H1 (cell line): Measurements from ENCODE around the gene RUSF1. TPM values are rescaled to one million over a fixed set of nuclear protein-coding genes. Genes with fewer than 3 reads are reported as not detected.

Experiments used
- CTCF ChIA-PET: fragments of 300-600 bp; sonication (Branson Sonifier 250); formaldehyde crosslinking; loops from one replicate; lab custom pipeline; 2021; ENCODE audit not compliant: partially characterized antibody; lab: Charles Lee
- POLR2A ChIA-PET: fragments of 300-600 bp; sonication (Branson Sonifier 250); formaldehyde crosslinking; loops from one replicate; lab custom pipeline; 2021; ENCODE audit warnings: inconsistent platforms; ENCODE audit not compliant: partially characterized antibody; lab: Charles Lee
- DNase-seq, 2 experiments: peaks; one replicate each; pipeline versions ENCODE4 v3.0.0 to v3.0.0-alpha.2; 2010 to 2022; ENCODE audit warnings: low spot score in 2 of 2, low read depth in 1 of 2, mixed read lengths in 1 of 2
- FAIRE-seq: peaks from 2 replicates; lab custom pipeline; 2011; peaks lifted over from hg19 to GRCh38; lab: Jason Lieb, UNC
- H2AFZ ChIP-seq: 2 replicates; pipeline ENCODE4 v1.8.1; 2012; ENCODE audit warnings: low read length, inconsistent platforms
- H2AK5ac ChIP-seq: 2 replicates; pipeline ENCODE4 v1.6.1; 2013; ENCODE audit warnings: low read depth, low read length
- H2BK120ac ChIP-seq: replicated peaks from 2 replicates; pipeline ENCODE3; 2013; ENCODE audit warnings: low read depth, low read length, inconsistent platforms
- H2BK12ac ChIP-seq: 2 replicates; pipeline ENCODE4 v1.6.1; 2013; ENCODE audit warnings: low read depth, low read length
- H2BK15ac ChIP-seq: 2 replicates; pipeline ENCODE4 v1.6.1; 2013; ENCODE audit warnings: low read length
- H2BK20ac ChIP-seq: 2 replicates; pipeline ENCODE4 v1.6.1; 2013; ENCODE audit warnings: low read length
- H2BK5ac ChIP-seq: 2 replicates; pipeline ENCODE4 v1.6.1; 2013; ENCODE audit warnings: low read depth, low read length
- H3K14ac ChIP-seq: 2 replicates; pipeline ENCODE4 v1.6.1; 2013; ENCODE audit warnings: inconsistent platforms; ENCODE audit not compliant: insufficient read length
- H3K18ac ChIP-seq: 2 replicates; pipeline ENCODE4 v1.6.1; 2013; ENCODE audit warnings: low read length; ENCODE audit errors: extremely low read depth
- H3K23ac ChIP-seq: 2 replicates; pipeline ENCODE4 v1.6.1; 2013; ENCODE audit warnings: inconsistent platforms; ENCODE audit not compliant: insufficient read length
- H3K23me2 ChIP-seq: 2 replicates; pipeline ENCODE4 v1.6.1; 2013; ENCODE audit warnings: low read depth, low read length
- H3K27ac ChIP-seq: 2 replicates; pipeline ENCODE4 v1.6.1; 2011; ENCODE audit warnings: low read depth, low read length, inconsistent platforms
- H3K27me3 ChIP-seq, 4 experiments: replicated peaks in 1 of 4; 1 replicate in 1 of 4; 2 replicates in 3 of 4; pipeline versions ENCODE4 v1.6.1 to v1.8.1; 2011 to 2013; ENCODE audit warnings: low read length in 3 of 4, mild to moderate bottlenecking in 3 of 4, inconsistent platforms in 2 of 4, mixed read lengths in 2 of 4, moderate library complexity in 1 of 4; ENCODE audit not compliant: control insufficient read depth in 3 of 4, insufficient read depth in 3 of 4; ENCODE audit errors: extremely low read depth in 1 of 4
- H3K36me3 ChIP-seq, 4 experiments: 2 replicates each; pipeline versions ENCODE4 v1.6.1 to v1.8.1; 2011 to 2013; ENCODE audit warnings: mild to moderate bottlenecking in 4 of 4, low read length in 3 of 4, moderate library complexity in 2 of 4, control low read depth in 1 of 4, inconsistent platforms in 1 of 4; ENCODE audit not compliant: insufficient read depth in 4 of 4, control insufficient read depth in 2 of 4
- H3K4ac ChIP-seq: replicated peaks from 2 replicates; pipeline ENCODE3; 2013; ENCODE audit warnings: low read length, low read depth, mixed read lengths, inconsistent platforms; ENCODE audit not compliant: insufficient read length
- H3K4me1 ChIP-seq, 4 experiments: replicated peaks in 1 of 4; 1 replicate in 1 of 4; 2 replicates in 3 of 4; pipeline versions ENCODE4 v1.6.1 to v1.8.1; 2011 to 2013; ENCODE audit warnings: low read length in 3 of 4, inconsistent platforms in 2 of 4, mixed read lengths in 1 of 4; ENCODE audit not compliant: insufficient read depth in 4 of 4, control insufficient read depth in 3 of 4
- H3K4me2 ChIP-seq, 2 experiments: 2 replicates each; pipeline versions ENCODE4 v1.6.1 to v1.8.1; 2011 to 2013; ENCODE audit warnings: low read depth in 2 of 2, low read length in 2 of 2, control low read depth in 1 of 2, inconsistent platforms in 1 of 2, mild to moderate bottlenecking in 1 of 2; ENCODE audit not compliant: insufficient read depth in 1 of 2
- H3K4me3 ChIP-seq, 4 experiments: fragments of 200-600, 300-600 bp in 1 of 4; sonication (generic), shearing (Covaris generic), sonication (Bioruptor Twin) in 1 of 4; 2 replicates each; pipeline versions ENCODE4 v1.5.1 to v1.8.1; 2011 to 2016; ENCODE audit warnings: low read length in 4 of 4, low read depth in 3 of 4, control low read depth in 2 of 4, inconsistent platforms in 2 of 4, mild to moderate bottlenecking in 2 of 4, mixed read lengths in 1 of 4, moderate library complexity in 1 of 4; ENCODE audit not compliant: insufficient read depth in 2 of 4; ENCODE audit errors: extremely low read depth in 1 of 4
- H3K56ac ChIP-seq: replicated peaks from 2 replicates; pipeline ENCODE3; 2013; ENCODE audit warnings: low read depth, mild to moderate bottlenecking, mixed read lengths, low read length, inconsistent platforms; ENCODE audit not compliant: insufficient read length
- H3K79me1 ChIP-seq: 2 replicates; pipeline ENCODE4 v1.6.1; 2013; ENCODE audit warnings: low read depth, low read length, control low read depth
- H3K79me2 ChIP-seq, 2 experiments: 2 replicates each; pipeline versions ENCODE4 v1.6.1 to v1.8.1; 2012 to 2013; ENCODE audit warnings: low read length in 2 of 2, mild to moderate bottlenecking in 2 of 2, inconsistent platforms in 1 of 2; ENCODE audit not compliant: insufficient read depth in 2 of 2, control insufficient read depth in 1 of 2
- H3K9ac ChIP-seq, 4 experiments: replicated peaks in 1 of 4; 1 replicate in 1 of 4; 2 replicates in 3 of 4; pipeline versions ENCODE4 v1.6.1 to v1.8.1; 2011 to 2013; ENCODE audit warnings: low read depth in 3 of 4, low read length in 3 of 4, control low read depth in 2 of 4, mild to moderate bottlenecking in 2 of 4, moderate library complexity in 2 of 4, inconsistent platforms in 1 of 4; ENCODE audit errors: extremely low read depth in 1 of 4
- H3K9me3 ChIP-seq, 2 experiments: 2 replicates each; pipeline versions ENCODE4 v1.6.1 to v1.8.1; 2012 to 2013; ENCODE audit warnings: mild to moderate bottlenecking in 2 of 2, moderate library complexity in 2 of 2, control low read depth in 1 of 2, inconsistent platforms in 1 of 2, low read depth in 1 of 2, low read length in 1 of 2, mixed read lengths in 1 of 2; ENCODE audit not compliant: insufficient read depth in 2 of 2
- H4K20me1 ChIP-seq, 2 experiments: replicated peaks in 1 of 2; 2 replicates each; pipeline versions ENCODE3 to v1.8.1; 2011 to 2013; ENCODE audit warnings: inconsistent platforms in 2 of 2, low read length in 2 of 2, mild to moderate bottlenecking in 1 of 2; ENCODE audit not compliant: insufficient read depth in 2 of 2, control insufficient read depth in 1 of 2
- H4K5ac ChIP-seq: 2 replicates; pipeline ENCODE4 v1.6.1; 2013; ENCODE audit warnings: low read length, low read depth, mixed read lengths, inconsistent platforms; ENCODE audit not compliant: insufficient read length
- H4K8ac ChIP-seq: 2 replicates; pipeline ENCODE4 v1.8.0; 2013; ENCODE audit warnings: mild to moderate bottlenecking, moderate library complexity, low read length, inconsistent platforms; ENCODE audit not compliant: insufficient read depth; ENCODE audit errors: extremely low read depth
- H4K91ac ChIP-seq: replicated peaks from 2 replicates; pipeline ENCODE3; 2013; ENCODE audit warnings: low read length, mixed read lengths, inconsistent platforms; ENCODE audit not compliant: insufficient read length
- ASH2L ChIP-seq: fragments of 200-600, 300-600 bp; sonication (generic); IDR thresholded peaks from one replicate; pipeline ENCODE4 v1.7.1; 2017; ENCODE audit warnings: low read length
- BACH1 ChIP-seq: IDR thresholded peaks from 2 replicates; pipeline ENCODE4 v1.6.1; 2012; ENCODE audit warnings: low read length, improper control_type of control experiment
- CHD1 ChIP-seq: IDR thresholded peaks from 2 replicates; pipeline ENCODE4 v1.6.1; 2012; ENCODE audit warnings: low read depth, low read length, improper control_type of control experiment
- CREB1 ChIP-seq: IDR thresholded peaks from 2 replicates; pipeline ENCODE4 v1.6.1; 2012; ENCODE audit warnings: inconsistent platforms
- JUND ChIP-seq: IDR thresholded peaks from 2 replicates; pipeline ENCODE4 v1.6.1; 2011; ENCODE audit warnings: mild to moderate bottlenecking, improper control_type of control experiment, low read length
- RAD21 ChIP-seq, 2 experiments: IDR thresholded peaks in 1 of 2; conservative IDR thresholded peaks in 1 of 2; 2 replicates each; pipeline ENCODE4 v1.6.1; 2011; ENCODE audit warnings: low read depth in 2 of 2, low read length in 2 of 2, improper control_type of control experiment in 1 of 2, inconsistent platforms in 1 of 2, mild to moderate bottlenecking in 1 of 2, moderate library complexity in 1 of 2
- SIN3A ChIP-seq, 2 experiments: IDR thresholded peaks in 1 of 2; conservative IDR thresholded peaks in 1 of 2; 2 replicates each; pipeline ENCODE4 v1.6.1; 2011 to 2012; ENCODE audit warnings: low read length in 2 of 2, improper control_type of control experiment in 1 of 2, low read depth in 1 of 2, mild to moderate bottlenecking in 1 of 2
- SIX5 ChIP-seq: IDR thresholded peaks from 2 replicates; pipeline ENCODE4 v1.6.1; 2011; ENCODE audit warnings: mild to moderate bottlenecking, low read depth, low read length
- SP2 ChIP-seq: IDR thresholded peaks from 2 replicates; pipeline ENCODE4 v1.6.1; 2012; ENCODE audit warnings: mild to moderate bottlenecking, low read length, inconsistent platforms
- WGBS, 2 experiments: shearing (Covaris generic) in 1 of 2; methylation state at CpG; one replicate each; pipeline versions ENCODE4 v1.1.6 to v1.1.7; 2013 to 2015; ENCODE audit warnings: low lambda C conversion rate in 2 of 2, mixed read lengths in 2 of 2, inconsistent platforms in 1 of 2, low coverage in 1 of 2, missing lambda C conversion rate in 1 of 2; ENCODE audit not compliant: insufficient replicate concordance in 2 of 2, insufficient coverage in 1 of 2, insufficient read length in 1 of 2; ENCODE audit errors: extremely low coverage in 1 of 2, missing lambda C conversion rate in 1 of 2; 5-methylcytosine and 5-hydroxymethylcytosine counted together
- polyA plus RNA-seq, 7 experiments: library from polyadenylated mRNA; depleted of rRNA in 3 of 7; stranded (reverse) in 5 of 7; unstranded in 2 of 7; fragments of >200 nt in 5 of 7; fragments of 200-250 nt in 2 of 7; gene quantifications; 1 replicate in 5 of 7; 2 replicates in 1 of 7; 4 replicates in 1 of 7; pipeline versions ENCODE4 v1.2.1 to v1.2.3, GENCODE V29; 2011 to 2013; ENCODE audit warnings: missing spikeins in 2 of 7, mixed read lengths in 2 of 7
- total RNA-seq: library from RNA; stranded (reverse); fragmentation: NEBNext Ultra II Directional; extraction: Animal tissue kit (Norgen Biotek cat#: 25700); gene quantifications from 2 replicates; pipeline ENCODE4 v1.2.1, GENCODE V29; 2021
- TF ChIP-seq, protein P1 (sequence below), 3 experiments: IDR thresholded peaks; 1 replicate in 2 of 3; 2 replicates in 1 of 3; pipeline versions ENCODE4 v1.5.1 to v1.6.1; 2011; ENCODE audit warnings: low read length in 3 of 3, mild to moderate bottlenecking in 3 of 3, inconsistent platforms in 2 of 3, low read depth in 1 of 3, moderate library complexity in 1 of 3; ENCODE audit not compliant: insufficient read depth in 1 of 3; ENCODE audit errors: control extremely low read depth in 1 of 3

Gene RUSF1
- total and polyA plus RNA-seq, 2 of the 8 experiments (the other 6 are each of a cell fraction or from before 2014, with no cell fraction given) = 22.5 to 33.7 TPM

DNA sequence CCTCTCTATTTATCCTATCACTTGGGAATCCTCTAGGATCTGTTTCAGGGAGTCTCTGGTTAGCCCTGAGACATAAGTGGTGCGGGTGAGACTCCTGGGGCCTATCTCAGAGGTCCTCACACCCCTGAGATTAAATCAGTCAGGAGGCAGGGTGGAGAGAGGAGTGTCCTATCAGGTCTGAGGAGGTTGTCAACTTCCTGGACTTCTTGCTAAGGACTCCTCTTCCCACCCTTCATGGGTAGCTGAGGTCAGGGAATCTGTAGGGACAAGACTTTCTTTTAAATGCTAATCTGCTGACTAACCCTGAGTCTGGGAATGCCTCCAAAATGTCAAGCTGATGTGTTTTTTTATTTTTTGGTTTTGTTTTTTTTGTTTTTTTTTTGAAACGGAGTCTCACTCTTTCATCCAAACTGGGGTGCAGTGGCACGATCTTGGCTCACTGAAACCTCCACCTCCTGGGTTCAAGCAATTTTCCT lies 55.5 kb downstream of the RUSF1 start:
- 70% methylated on average over 3 of the region's 3 CpGs; no CpG with 5 or more reads in 1 of the 2 experiments for WGBS, 2 experiments
- no peak overlapping the region for H4K8ac ChIP-seq
- DNase-seq = no peak
- TF ChIP-seq CREB1 (no peak), CHD1 (no peak), BACH1 (no peak), SIN3A (conservative IDR thresholded peaks at IDR 0.05 in 1 of 2, IDR thresholded peaks at IDR 0.05 in 1 of 2; ENCODE audit: low read depth in 1 of 2, low read length in 2 of 2) (no peak), SP2 (no peak), RAD21 (IDR thresholded peaks at IDR 0.05 in 1 of 2, conservative IDR thresholded peaks at IDR 0.05 in 1 of 2; ENCODE audit: low read depth in 2 of 2, low read length in 2 of 2) (no peak), SIX5 (no peak), ASH2L (no peak), JUND (no peak)
- TF ChIP-seq, protein P1, sequence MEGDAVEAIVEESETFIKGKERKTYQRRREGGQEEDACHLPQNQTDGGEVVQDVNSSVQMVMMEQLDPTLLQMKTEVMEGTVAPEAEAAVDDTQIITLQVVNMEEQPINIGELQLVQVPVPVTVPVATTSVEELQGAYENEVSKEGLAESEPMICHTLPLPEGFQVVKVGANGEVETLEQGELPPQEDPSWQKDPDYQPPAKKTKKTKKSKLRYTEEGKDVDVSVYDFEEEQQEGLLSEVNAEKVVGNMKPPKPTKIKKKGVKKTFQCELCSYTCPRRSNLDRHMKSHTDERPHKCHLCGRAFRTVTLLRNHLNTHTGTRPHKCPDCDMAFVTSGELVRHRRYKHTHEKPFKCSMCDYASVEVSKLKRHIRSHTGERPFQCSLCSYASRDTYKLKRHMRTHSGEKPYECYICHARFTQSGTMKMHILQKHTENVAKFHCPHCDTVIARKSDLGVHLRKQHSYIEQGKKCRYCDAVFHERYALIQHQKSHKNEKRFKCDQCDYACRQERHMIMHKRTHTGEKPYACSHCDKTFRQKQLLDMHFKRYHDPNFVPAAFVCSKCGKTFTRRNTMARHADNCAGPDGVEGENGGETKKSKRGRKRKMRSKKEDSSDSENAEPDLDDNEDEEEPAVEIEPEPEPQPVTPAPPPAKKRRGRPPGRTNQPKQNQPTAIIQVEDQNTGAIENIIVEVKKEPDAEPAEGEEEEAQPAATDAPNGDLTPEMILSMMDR (IDR thresholded peaks at IDR 0.05; ENCODE audit: control extremely low read depth in 1 of 3, insufficient read depth in 1 of 3, low read depth in 1 of 3, low read length in 3 of 3) = no peak

More for the DNA sequence above, 55.5 kb downstream of the RUSF1 start:
- FAIRE-seq = no peak
- CTCF ChIA-PET = interaction anchor here (0.9 to 2.8 kb wide), 10 partner anchors 8 to 499 kb away, joined by 3 to 32 read pairs (median 4); partner anchors contain the start of genes COX6A2, PYDC1 and ZNF843
- Histone ChIP-seq H2BK15ac (no peak overlapping the region), H2BK12ac (no peak overlapping the region), H3K14ac (no peak overlapping the region), H3K4ac (no peak overlapping the region), H3K4me2 (peak overlapping the region in 1 of 2 experiments; percentile 9; a peak in 1 of 4 replicates), H2BK120ac (no peak overlapping the region), H4K91ac (no peak overlapping the region), H3K4me3 (no peak overlapping the region), H3K27ac (no peak overlapping the region), H3K79me1 (peaks cover 5% of the 10 kb centered on the region; the same call in 1 of the 2 replicates), H3K9ac (no peak overlapping the region), H3K36me3 (no peaks in the 10 kb centered on the region), H3K23me2 (no peaks in the 10 kb centered on the region), H4K5ac (no peak overlapping the region), H3K18ac (no peak overlapping the region), H2BK5ac (no peak overlapping the region), H3K23ac (no peak overlapping the region), H4K20me1 (peaks cover 9 to 23% of the 10 kb centered on the region in 2 experiments), H3K79me2 (peaks cover 0 to 21% of the 10 kb centered on the region in 2 experiments; a peak in 2 of 4 replicates), H2AFZ (no peak overlapping the region), H3K56ac (no peak overlapping the region), H3K9me3 (no peaks in the 10 kb centered on the region), H3K4me1 (peaks cover 5 to 23% (median 15%) of the 10 kb centered on the region in 4 experiments), H3K27me3 (no peaks in the 10 kb centered on the region), H2BK20ac (no peak overlapping the region), H2AK5ac (no peak overlapping the region)
- POLR2A ChIA-PET = interaction anchor here (0.6 to 1.7 kb wide), 5 partner anchors 239 to 1649 kb away, joined by 3 to 8 read pairs (median 3); partner anchors contain the start of genes FUS, TRIM72 and ZNF267
